Bone marrow (tissue), 2 donors: ENCODE results near the gene SDK1.

Source experiments
- DNase-seq, 2 donors: peaks; one replicate each; lab custom pipeline; 2025; lab: John Stamatoyannopoulos, UW

Gene SDK1

DNA sequence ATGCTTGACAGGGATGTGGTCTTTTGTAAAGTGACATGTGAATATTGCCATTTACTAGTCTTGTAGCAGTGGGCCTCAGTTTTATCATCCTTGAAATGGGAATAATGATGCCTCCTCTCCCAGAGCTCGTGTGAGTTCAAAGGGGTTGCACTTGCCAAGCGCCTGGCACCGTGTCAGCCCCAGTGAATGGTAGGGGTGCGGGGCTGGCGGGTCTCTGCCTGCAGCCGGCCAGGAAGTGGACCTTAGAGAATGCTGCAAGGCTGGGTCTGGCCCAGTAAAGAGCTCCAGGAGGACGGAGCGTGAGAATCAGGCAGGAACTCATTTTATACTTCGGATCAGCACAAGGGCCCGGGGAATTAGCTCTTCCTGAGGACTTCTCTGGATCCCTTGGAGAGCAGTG lies 856.6 kb downstream of the SDK1 start:
- no peak for DNase-seq

DNA sequence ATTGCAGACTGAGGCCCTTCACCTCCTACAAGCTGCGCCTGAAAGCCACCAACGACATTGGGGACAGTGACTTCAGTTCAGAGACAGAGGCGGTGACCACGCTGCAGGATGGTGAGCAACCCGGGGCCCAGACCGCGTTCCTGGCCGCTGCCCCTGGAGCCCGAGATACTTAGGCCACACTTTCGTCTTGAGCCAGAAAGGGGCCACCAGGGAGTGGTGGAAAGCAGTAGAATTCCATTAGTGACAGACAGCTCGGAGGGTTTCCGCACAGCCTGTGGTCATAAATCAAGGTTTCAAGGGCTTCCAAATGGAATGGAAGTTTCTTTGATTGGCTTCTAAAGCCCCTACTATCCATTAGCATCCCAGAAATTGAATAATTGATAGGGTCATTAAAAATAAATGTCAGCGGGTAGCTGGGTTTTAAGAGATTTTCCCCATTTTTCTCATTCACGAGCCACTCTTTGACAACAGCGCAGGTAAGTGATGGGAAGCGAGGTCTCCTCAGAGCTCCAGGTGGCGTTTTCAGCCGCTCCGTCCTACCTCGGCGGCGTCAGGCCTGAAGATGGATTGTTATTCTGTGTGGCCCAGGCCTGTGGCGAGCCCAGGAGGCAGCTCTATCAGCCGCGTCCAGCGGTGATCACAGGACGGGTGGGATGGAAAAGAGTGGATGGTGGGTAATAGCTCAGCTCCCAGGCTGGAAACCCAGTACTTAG lies 857.5 kb downstream of the SDK1 start:
- DNase-seq = no peak

DNA sequence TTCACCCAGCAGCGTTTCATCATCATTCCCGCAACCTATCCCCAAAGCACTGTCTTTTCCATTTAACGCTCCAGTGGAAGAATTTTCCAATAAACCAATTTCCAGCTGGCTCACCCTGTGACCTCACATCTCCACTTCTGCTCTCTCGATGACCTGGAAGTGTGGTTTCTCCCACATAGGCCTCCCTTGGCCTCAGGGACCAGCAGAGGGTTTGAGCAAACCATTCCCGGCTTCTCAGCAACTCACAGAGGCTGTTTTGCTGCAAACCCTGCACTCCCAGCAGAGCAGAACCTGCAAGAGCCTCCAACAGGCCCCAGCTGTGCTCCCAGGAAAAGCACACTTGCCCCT lies 858.1 kb downstream of the SDK1 start:
- no peak for DNase-seq

DNA sequence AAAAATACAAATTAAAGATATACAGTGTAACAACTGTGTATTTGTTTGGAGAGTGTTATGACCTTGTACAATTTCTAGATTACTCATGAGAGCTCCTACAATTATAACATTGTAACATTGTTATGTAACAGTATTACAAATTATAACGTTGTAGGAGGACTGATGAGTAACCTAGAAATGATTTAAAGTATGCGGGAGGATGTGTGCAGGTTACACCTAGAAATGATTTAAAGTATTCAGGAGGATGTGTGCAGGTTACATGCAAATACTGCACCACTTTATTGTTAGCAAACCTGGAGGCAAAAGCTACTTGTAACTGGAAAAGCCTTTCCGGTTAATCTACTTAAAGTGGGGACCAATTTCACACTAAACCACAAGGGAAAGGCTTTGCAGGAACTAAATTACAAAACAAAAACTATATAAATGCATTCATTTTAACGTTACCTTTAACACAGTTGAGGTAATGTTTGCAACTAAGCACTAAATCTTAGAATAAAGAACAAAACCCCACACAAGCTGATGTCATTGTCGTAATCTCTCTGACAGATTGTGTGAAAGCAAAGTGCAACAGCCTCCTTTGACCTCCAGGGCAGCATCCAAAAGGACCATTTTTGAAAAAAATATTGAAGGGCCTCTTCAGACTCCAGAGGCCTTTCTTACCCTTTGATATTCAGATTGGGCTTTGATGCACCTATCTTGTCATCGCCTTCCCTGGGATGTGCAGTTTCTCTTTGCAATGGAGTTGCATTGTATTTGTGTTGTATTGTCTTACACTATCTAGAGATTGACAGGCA lies 858.9 kb downstream of the SDK1 start:
- DNase-seq = no peak

DNA sequence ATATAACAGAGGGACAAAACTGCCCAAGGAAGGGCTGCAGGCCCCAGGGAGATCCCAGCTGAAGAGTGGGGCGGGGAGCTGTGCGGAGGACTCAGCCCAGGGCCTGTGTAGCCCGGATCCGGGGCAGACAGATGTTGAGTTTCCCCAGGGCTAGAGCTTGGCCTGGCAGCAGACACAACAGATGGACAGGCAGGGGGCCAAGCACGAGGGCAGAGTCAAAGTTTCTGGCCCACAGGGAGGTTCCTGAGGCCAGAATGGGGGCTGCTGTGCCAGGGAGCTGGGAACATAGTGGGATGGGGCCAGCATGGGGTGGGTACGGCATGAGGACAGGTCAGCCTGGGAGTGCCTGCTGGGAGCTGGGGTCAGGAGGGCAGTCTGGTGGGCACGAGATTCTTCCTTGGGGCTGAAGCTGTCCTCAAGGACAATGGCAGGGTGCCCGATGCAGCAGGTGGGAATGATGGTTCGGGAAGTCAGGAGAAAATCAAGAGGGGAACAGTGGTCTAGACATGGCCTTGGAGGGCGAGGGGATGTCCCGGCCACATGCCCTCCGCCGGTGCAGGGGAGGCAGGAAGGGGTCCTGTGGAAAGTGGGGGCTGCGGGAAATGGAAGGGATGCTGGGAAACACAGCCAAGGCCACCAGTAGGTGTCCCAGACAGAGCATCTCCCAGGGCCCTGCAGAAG lies 862.0 kb downstream of the SDK1 start:
- no peak for DNase-seq

DNA sequence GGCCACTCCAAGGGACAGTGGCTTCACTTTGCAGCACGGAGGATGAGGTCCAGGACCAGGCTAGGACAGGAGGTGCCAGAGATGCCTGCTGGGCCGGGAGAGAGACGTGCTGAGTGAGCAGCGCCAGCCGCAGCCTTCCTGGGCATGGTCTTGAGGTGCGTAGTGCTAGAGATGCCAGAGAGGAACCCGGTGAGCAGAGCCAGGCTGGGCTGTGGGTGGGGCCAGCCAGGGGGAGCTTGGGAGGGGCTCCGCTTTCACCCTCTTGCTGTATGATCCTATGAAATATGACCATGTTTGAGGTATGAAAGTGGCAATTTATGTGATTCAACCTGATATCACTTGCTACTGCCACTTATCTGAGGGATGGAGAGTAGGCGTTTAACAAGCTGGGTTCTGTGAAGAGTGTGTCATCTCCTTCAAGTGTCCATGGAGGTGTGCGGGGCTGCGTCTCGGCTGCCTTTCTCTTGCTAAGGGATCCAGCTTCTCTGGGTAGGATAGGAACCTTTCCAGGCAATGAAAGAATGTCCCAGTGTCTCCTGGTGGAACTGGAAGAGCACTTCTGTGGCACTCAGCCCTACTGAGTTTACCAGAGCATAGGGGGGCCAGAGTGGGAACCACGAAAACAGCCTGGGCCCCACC lies 862.6 kb downstream of the SDK1 start:
- DNase-seq = no peak

DNA sequence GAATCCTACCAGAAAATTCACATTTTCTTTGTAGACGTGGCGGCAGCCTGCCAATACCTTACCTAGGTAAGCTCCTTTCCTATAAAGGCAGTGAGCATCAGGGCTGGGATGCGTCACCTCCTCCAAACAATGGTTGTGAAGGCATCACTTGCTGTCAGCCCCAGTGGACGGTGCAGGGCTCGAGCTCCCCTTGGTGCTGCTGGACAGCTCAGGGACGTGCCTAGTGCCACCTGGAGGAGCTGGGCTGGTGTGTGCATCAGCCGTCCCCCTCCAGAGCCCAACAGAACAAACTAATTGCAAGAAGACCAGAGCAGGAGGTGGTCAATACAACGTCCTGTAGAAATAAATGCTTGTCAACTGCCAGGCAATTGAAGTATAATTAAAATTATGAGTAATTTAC lies 863.5 kb downstream of the SDK1 start:
- no peak for DNase-seq

DNA sequence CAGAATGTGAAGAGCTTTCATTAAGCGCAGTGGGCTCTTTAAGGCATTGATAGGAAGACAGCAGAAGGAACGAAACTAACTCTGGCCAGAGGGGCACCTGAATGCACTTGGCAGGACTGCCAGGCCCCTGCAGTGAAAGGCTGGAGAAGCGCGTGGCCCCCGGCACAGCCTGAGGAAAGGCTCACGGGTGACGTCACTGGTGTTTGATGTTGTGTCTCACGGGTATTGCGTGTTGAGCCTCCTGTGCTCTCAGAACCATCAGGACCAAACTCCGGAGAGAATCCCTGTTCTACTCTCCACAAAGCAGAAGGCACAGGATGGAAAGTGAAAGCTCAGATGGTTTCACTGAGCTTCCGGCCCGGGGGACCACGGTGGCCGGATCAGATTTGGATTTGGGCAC lies 865.3 kb downstream of the SDK1 start:
- no peak for DNase-seq

DNA sequence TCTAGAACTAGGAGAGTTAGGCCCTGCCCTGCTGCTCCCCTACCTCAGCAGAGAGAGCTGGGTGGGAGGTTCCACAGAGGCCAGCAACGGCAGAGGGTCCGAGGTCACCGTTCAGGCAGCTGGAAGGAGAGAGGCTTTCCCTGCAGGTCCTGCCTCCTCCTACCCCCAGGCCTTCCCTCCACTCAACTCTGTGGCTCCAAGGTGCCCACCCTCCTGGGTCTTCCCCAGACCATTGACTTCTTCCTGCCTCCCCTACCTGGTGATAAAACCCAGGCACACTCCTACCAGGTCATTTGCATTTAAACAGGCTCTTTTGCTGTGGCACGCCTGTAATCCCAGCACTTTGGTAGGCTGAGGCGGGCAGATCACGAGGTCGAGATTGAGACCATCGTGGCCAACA lies 865.8 kb downstream of the SDK1 start:
- no peak for DNase-seq

DNA sequence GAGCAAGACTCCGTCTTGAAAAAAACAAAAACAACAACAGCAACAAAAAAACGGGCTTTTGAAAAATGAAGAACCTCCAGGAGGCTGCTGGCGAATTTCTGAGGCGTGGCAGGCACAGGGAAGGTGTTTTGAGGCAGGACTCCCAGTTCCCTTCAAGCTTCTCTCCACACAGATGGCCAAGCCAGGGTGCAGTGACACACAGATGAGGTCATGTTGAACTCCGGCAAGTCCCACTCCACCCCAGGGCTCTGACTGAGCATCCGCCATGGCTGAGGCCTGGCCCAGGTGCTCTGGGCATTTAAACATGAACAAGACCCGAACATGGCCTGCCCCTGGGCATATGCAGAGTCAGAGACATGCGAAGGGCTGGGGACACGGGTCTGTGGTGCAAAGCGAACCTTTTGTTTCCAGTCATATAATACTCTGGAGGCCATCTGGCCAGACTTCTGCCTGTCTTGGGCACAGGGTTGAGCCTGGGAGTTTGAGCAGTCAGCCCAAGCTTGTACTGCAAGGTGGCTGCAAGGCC lies 866.4 kb downstream of the SDK1 start:
- no peak for DNase-seq

DNA sequence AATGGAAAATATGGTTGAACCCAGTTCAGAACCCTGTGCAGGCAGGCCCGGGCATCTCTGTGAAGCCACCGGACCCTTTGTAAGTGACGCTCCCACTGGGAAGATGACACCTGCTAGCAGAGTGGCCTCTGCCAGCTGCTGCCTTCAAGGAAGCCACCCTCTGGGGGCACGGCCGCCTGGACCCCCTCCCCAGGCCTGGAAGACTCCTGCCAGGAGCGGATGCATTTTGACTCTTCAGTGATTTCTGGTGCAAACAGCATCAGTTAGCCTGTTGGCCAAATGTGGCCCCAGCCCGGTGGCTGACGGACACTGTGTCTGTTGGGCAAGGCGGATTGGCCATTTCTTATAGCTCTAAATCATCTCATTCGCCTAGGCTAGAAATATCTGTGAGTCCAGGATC lies 867.0 kb downstream of the SDK1 start:
- DNase-seq = no peak

DNA sequence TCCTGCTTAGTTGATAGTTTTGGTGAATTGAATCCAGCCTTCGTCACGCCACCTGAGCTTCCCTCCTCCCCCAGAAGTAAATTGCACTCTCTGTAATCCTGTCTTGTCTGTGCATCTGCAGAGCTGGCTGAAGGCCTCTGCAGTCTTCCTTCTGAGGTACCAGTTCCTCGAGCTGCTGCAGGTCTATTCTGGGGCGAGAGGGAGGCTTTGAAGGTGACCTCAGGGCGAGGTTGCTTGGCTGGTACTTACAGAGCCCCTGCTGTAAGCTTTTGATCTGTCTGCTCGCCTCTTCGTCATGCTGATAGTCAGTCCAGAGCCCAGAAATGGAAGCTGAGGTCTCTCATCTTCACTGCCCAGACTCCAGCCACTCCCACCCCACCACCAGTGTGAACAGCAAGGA lies 867.5 kb downstream of the SDK1 start:
- no peak for DNase-seq

DNA sequence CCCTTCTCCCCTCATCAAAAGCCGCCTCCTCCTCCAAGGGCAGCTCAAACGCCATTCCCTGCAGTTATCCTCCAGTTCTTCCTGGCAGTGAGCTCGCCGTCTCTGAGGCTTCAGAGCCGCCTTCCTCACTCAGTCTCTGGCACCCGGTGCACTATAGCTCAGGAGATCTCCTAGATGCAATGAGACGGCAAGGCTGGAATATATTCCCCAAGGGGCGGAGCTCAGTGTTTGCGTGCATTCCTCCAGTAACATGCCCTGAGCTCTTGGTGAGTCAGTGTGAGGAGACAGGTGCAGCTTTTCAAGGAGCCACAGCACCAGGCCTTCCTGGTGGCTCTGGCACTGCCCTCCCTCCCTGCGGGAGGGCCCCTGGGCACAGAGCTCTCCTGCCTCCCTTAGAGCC lies 868.4 kb downstream of the SDK1 start:
- no peak for DNase-seq

DNA sequence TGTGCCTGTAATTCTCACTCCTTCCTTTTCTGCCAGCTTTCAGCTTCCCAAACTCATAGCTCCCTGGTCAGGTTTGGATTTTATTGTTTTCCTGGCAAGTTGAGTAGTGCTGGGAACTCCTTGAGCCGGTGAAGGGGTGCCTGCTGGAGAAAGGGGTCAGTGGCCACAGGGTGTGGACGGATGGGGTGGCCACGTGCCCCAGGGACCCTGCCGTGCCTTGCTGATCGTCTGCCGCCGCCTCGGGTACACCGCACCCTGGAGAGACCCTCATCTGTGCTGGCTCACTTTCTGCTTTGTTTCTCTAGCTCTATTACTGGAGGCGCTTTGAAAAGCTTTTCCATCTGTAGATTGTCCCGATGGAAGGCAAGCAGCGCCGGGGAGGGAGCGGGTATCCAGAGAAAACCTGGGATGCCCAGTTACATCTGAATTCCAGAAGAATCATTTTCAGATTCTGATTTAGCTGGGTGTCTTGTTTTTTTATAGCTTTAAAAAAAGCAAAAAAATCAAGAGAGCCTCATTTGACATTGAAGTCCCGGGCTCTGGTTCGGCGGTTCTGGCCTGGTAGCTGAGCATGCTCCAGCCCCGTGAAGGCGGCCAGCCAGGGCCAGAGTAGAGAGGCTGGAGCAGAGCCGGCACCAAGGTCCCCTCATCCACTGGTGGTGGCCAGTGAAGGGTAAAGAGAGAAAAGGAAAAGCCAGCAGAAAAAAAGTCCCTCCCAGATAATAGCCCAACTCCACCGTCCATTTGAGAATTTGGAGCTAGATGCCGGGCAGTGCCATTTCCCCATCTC lies 870.1 kb downstream of the SDK1 start:
- DNase-seq = no peak

DNA sequence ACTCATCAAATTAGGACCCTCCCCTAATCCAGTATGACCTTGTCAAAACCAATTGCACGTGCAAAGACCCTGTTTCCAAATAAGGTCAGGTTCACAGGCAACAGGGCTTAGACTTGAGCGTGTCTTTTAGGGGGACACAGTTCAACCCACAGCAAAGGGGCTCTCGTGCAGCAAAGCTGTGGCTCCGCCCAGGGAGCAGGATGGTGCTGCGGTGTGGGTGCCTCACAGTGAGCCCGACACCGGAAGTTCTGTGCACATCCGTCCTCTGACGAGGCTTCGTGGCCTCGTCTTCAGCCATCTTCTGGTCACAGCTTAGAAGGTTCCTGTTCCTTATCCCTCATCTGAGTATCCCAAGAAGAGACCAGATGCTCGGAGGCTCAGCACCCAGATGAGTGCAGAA lies 871.8 kb downstream of the SDK1 start:
- DNase-seq = no peak

DNA sequence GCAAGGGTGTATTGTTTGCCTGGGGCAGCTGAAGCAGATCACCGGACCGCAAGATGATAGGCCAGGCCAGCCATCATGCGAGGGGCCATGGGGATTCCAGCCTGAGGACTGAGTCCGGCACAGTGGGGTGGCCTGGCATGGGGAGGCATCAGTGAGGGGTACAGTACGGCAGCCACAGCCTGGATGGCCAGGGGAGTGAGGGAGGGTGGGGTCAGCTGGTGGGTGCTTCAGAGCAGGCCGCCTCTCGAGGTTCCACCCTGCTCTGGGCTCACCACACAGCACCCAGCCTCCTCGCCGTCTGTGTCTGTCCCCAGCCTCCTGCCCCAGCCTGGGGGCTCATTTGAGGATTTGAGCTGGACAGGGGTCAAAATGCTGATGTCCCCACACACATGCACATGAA lies 872.6 kb downstream of the SDK1 start:
- DNase-seq = no peak

DNA sequence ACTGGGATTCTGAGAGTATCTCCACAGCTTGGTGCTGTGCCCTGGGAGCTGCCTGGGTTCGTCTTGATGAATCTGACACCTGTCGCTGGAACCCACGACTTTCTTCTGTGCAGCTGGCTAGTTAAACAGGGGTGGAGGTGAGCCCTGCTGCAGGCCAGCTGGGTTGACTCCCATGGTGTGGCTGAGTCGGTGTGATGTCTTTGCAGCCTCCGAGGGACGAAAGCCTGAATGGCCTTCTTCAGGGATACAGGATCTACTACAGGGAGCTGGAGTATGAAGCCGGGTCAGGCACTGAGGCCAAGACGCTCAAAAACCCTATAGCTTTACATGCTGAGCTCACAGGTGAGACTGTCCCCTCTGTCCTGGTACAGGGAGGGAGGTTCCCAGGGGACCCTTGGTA lies 873.0 kb downstream of the SDK1 start:
- DNase-seq = no peak

DNA sequence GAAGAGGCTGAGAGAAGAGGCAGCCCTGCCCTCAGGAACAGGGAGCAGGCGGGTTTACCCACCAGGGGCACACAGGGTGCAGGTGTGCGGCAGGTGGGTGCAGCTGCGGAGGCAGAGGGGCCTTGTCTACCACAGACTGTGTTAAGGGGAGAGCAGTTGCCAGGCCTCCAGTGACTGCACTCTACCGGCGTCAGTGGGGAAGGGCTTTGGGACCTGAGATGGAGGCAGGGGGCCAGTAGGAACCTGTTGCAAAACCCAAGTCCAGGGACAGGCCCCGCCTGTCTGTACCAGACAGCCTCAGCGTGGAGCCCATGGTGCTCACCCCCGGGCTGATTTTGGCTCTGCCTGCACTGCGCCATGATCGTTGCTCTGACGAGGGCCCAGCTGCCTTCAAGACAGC lies 873.4 kb downstream of the SDK1 start:
- DNase-seq = no peak

DNA sequence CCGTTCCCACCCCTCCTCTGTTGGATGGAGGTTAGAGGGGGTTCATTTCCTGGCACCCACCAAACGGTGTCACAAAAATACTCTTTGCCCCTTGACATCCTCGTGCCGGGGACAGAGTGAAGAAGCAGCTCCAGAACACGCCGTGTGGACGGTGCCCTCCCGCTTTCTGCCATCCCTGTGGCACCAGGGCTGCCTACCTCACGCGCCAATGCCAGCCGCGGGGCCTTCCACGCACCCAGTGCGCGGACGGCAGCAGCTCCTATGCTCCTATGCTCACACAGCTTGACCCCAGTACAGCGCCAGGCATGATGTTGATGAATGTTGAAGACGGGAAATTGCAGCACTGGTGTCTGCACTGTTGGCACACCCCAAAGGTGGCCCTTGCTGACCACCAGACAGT lies 873.8 kb downstream of the SDK1 start:
- no peak for DNase-seq

DNA sequence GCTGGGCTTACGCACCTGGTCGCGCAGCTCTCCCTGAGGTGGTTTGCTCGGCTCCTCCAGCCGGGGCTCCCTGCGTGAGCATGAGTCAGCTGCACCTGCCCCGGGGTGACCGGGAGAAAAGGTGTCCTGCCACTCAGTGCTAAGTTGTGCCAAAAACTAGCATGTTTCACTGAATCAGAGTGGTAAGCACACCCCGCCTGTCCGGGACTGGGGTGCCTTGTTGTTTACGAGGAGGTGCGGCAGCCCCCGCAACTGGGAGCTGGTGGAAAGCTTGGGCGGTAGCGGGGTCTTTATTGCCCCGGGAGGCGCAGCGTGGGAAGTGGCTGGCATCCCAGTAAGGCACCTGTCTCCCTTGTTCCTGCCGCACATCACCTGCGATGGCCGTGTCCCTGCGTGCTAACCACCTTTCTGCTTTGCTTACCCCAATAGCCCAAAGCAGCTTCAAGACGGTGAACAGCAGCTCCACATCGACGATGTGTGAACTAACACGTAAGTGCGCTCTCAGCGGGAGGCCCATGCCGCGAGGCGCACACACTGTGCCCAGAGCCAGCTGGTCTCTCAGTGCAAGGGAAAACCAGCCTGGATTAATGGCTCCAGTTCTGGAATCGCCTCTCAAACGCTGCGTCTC lies 874.4 kb downstream of the SDK1 start:
- DNase-seq = no peak

DNA sequence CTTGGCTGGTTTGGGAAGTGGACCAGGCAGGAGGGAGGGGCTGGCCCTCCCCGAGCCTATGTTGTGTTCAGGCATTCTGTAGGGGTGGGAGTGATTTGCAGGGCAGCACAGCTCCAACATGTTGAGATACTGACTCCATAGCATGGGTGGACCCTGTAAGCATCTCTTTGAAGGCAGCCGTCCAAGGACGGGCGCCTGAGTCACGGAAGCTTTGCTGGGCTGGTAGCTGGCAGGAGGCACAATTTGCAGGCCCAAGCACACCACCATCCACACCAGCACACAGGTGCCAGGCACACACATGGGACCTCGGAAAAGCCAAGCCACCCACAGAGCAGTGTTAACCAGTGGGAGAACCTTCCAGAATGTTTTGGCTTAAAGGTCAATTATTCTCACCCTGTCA lies 875.9 kb downstream of the SDK1 start:
- no peak for DNase-seq
